Urinary bladder (tissue), 4 donors: ENCODE measurements around the gene S100A1. TPM values are rescaled to one million over a fixed set of nuclear protein-coding genes. Genes with fewer than 3 reads are reported as not detected.
"Not testable (repeated sequence)": the region's sequence is repeated elsewhere in the genome, so short reads cannot be mapped to it uniquely, and the experiment has no call there.

ENCODE experiments used
- DNase-seq: peaks from one replicate; pipeline ENCODE4 v3.0.0-alpha.2; 2015; ENCODE audit errors: extremely low spot score
- H3K27ac ChIP-seq: one replicate; pipeline ENCODE4 v1.5.1; 2013; ENCODE audit warnings: low read depth, mild to moderate bottlenecking, moderate library complexity
- H3K36me3 ChIP-seq: one replicate; pipeline ENCODE4 v1.6.1; 2013; ENCODE audit warnings: mild to moderate bottlenecking, moderate library complexity; ENCODE audit not compliant: insufficient read depth
- H3K4me1 ChIP-seq: one replicate; pipeline ENCODE4 v1.6.1; 2013; ENCODE audit warnings: mild to moderate bottlenecking, moderate library complexity; ENCODE audit not compliant: insufficient read depth
- H3K4me3 ChIP-seq: one replicate; pipeline ENCODE4 v1.5.1; 2013; ENCODE audit warnings: low read depth, low read length
- WGBS: extraction: QIAGEN DNeasy Blood & Tissue Kit; methylation state at CpG from one replicate; pipeline ENCODE4 v1.1.7; 2013; 5-methylcytosine and 5-hydroxymethylcytosine counted together
- polyA plus RNA-seq: library from polyadenylated mRNA; stranded (reverse); fragments of 200-250 nt; gene quantifications from one replicate; pipeline ENCODE4 v1.2.3, GENCODE V29; 2013
- total RNA-seq: library from RNA; depleted of rRNA; stranded (reverse); fragments of >200 nt; gene quantifications from one replicate; pipeline ENCODE4 v1.2.3, GENCODE V29; 2014
- donor health status: healthy with polysubstance abuse.
- donor health status: healthy.

The S100A1 gene
- total and polyA plus RNA-seq, 2 donors: 3.0 TPM; not detected in 1

GRCh38 chr1:153629971-153630370, 1.7 kb downstream of the S100A1 start:
- Histone ChIP-seq H3K4me3 (no peak overlapping the region), H3K36me3 (no peaks in the 10 kb centered on the region), H3K27ac (no peak overlapping the region), H3K4me1 (peaks cover 2% of the 10 kb centered on the region)
- DNase-seq: no peak
- WGBS: 75% methylated on average over 1 of the region's 1 CpG

GRCh38 chr1:153630384-153630783, 2.1 kb downstream of the S100A1 start:
- Histone ChIP-seq H3K36me3 (no peaks in the 10 kb centered on the region), H3K4me3 (no peak overlapping the region), H3K4me1 (peaks cover 2% of the 10 kb centered on the region), H3K27ac (no peak overlapping the region)
- no peak for DNase-seq
- 79% methylated on average over 7 of the region's 7 CpGs for WGBS

- Histone ChIP-seq H3K4me1 (no peaks in the 10 kb centered on the region), H3K36me3 (no peaks in the 10 kb centered on the region), H3K4me3 (no peak overlapping the region), H3K27ac (no peak overlapping the region)
- DNase-seq: no peak
- WGBS: 76% methylated on average over 10 of the region's 10 CpGs
Observed at GRCh38 chr1:153631047-153632022, 3.1 kb downstream of the S100A1 start.

GRCh38 chr1:153633161-153633753, 5.0 kb downstream of the S100A1 start:
- Histone ChIP-seq H3K27ac (peak overlapping the region; percentile 89), H3K4me1 (no peaks in the 10 kb centered on the region), H3K36me3 (no peaks in the 10 kb centered on the region), H3K4me3 (peak overlapping the region; percentile 7)
- no peak for DNase-seq
- 38% methylated on average over 18 of the region's 18 CpGs for WGBS

GRCh38 chr1:153633754-153634665, 5.8 kb downstream of the S100A1 start, which contains the start of gene CHTOP:
TSS of gene CHTOP (plus strand) at chr1:153634066. CDS start at chr1:153636589, 2,523 bp downstream.
- Histone ChIP-seq H3K4me1 (no peaks in the 10 kb centered on the region), H3K4me3 (peak within 1 kb of the TSS; percentile 71), H3K27ac (peak within 1 kb of the TSS; percentile 99), H3K36me3 (no peaks in the 10 kb centered on the region)
- DNase-seq: peak; percentile 96
- WGBS: 2% methylated on average over 65 of the region's 65 CpGs

GRCh38 chr1:153635872-153636271, 7.6 kb downstream of the S100A1 start:
- peaks cover 6% of the 10 kb centered on the region for H3K36me3 ChIP-seq
- DNase-seq: no peak
- WGBS: 86% methylated on average over 7 of the region's 7 CpGs
- no peak overlapping the region for H3K27ac ChIP-seq
- H3K4me3 ChIP-seq: no peak overlapping the region
- H3K4me1 ChIP-seq: no peaks in the 10 kb centered on the region

GRCh38 chr1:153636312-153636711, 8.1 kb downstream of the S100A1 start:
- no peak overlapping the region for H3K4me3 ChIP-seq
- peaks cover 6% of the 10 kb centered on the region for H3K36me3 ChIP-seq
- no peaks in the 10 kb centered on the region for H3K4me1 ChIP-seq
- H3K27ac ChIP-seq: no peak overlapping the region
- 92% methylated on average over 9 of the region's 9 CpGs for whole genome bisulfite sequencing
- DNase-seq: no peak

GRCh38 chr1:153638261-153638660, 10.0 kb downstream of the S100A1 start:
- 70% methylated on average over 6 of the region's 6 CpGs for WGBS
- DNase-seq: no peak
- H3K27ac ChIP-seq: no peak overlapping the region
- H3K4me3 ChIP-seq: no peak overlapping the region
- peaks cover 6% of the 10 kb centered on the region for H3K36me3 ChIP-seq
- H3K4me1 ChIP-seq: no peaks in the 10 kb centered on the region

GRCh38 chr1:153639280-153639679, 11.0 kb downstream of the S100A1 start:
- H3K36me3 ChIP-seq: peaks cover 6% of the 10 kb centered on the region
- WGBS: 69% methylated on average over 3 of the region's 3 CpGs
- no peak for DNase-seq
- no peak overlapping the region for H3K4me3 ChIP-seq
- no peak overlapping the region for H3K27ac ChIP-seq
- H3K4me1 ChIP-seq: no peaks in the 10 kb centered on the region

GRCh38 chr1:153640213-153640612, 12.0 kb downstream of the S100A1 start:
- H3K27ac ChIP-seq: not testable (repeated sequence)
- H3K36me3 ChIP-seq: peaks cover 11% of the 10 kb centered on the region
- WGBS: 93% methylated on average over 5 of the region's 5 CpGs

GRCh38 chr1:153640861-153641260, 12.6 kb downstream of the S100A1 start:
- peaks cover 11% of the 10 kb centered on the region for H3K36me3 ChIP-seq
- DNase-seq: no peak
- H3K4me3 ChIP-seq: no peak overlapping the region
- no peak overlapping the region for H3K27ac ChIP-seq
- H3K4me1 ChIP-seq: no peaks in the 10 kb centered on the region
- WGBS: 74% methylated on average over 6 of the region's 6 CpGs

More at GRCh38 chr1:153640213-153640612, 12.0 kb downstream of the S100A1 start:
- DNase-seq, H3K4me3 ChIP-seq, H3K4me1 ChIP-seq: not testable (repeated sequence)

- WGBS: 81% methylated on average over 11 of the region's 11 CpGs
- Histone ChIP-seq H3K4me3 (no peak overlapping the region), H3K36me3 (peaks cover 11% of the 10 kb centered on the region), H3K27ac (no peak overlapping the region), H3K4me1 (no peaks in the 10 kb centered on the region)
- DNase-seq: no peak
Observed at GRCh38 chr1:153642161-153642560, 13.9 kb downstream of the S100A1 start.

GRCh38 chr1:153643100-153643499, 14.9 kb downstream of the S100A1 start:
- H3K4me1 ChIP-seq: no peaks in the 10 kb centered on the region
- peaks cover 11% of the 10 kb centered on the region for H3K36me3 ChIP-seq
- no peak overlapping the region for H3K27ac ChIP-seq
- DNase-seq: no peak
- no peak overlapping the region for H3K4me3 ChIP-seq
- WGBS: 88% methylated on average over 11 of the region's 11 CpGs
